IPS DF 6.9 (cell line): Measurements from ENCODE around the gene KIF21A.
"Not testable (repeated sequence)": the region's sequence is repeated elsewhere in the genome, so short reads cannot be mapped to it uniquely, and the experiment has no call there.

ENCODE experiments used
- DNase-seq: peaks from one replicate; pipeline ENCODE4 v3.0.0-alpha.2; 2013; ENCODE audit warnings: low read depth, low spot score
- H3K27ac ChIP-seq: one replicate; pipeline ENCODE4 v1.5.1; 2013; ENCODE audit warnings: low read length, control low read depth
- H3K27me3 ChIP-seq: 2 replicates; pipeline ENCODE4 v1.6.1; 2013; ENCODE audit warnings: mild to moderate bottlenecking, low read length; ENCODE audit not compliant: control insufficient read depth, insufficient read depth
- H3K36me3 ChIP-seq: 2 replicates; pipeline ENCODE4 v1.6.1; 2013; ENCODE audit warnings: low read length; ENCODE audit not compliant: control insufficient read depth, insufficient read depth
- H3K4me1 ChIP-seq: 2 replicates; pipeline ENCODE4 v1.6.1; 2013; ENCODE audit warnings: low read length; ENCODE audit not compliant: control insufficient read depth, insufficient read depth
- H3K4me3 ChIP-seq: 2 replicates; pipeline ENCODE4 v1.5.1; 2013; ENCODE audit warnings: mild to moderate bottlenecking, low read length
- H3K9me3 ChIP-seq: 2 replicates; pipeline ENCODE4 v1.6.1; 2013; ENCODE audit warnings: low read length, inconsistent platforms; ENCODE audit not compliant: control insufficient read depth, insufficient read depth
- WGBS: extraction: QIAGEN DNeasy Blood & Tissue Kit; methylation state at CpG from one replicate; pipeline ENCODE4 v1.1.7; 2013; ENCODE audit warnings: mixed read lengths, missing lambda C conversion rate; ENCODE audit not compliant: insufficient read length, insufficient coverage; 5-methylcytosine and 5-hydroxymethylcytosine counted together

Gene KIF21A

GRCh38 chr12:39443081-39443928, at the start of gene KIF21A:
Gene KIF21A, minus strand, starts transcription at chr12:39443120. Its CDS starts 150 bp downstream, at chr12:39442970.
- Histone ChIP-seq H3K9me3 (no peaks in the 10 kb centered on the region), H3K4me1 (no peaks in the 10 kb centered on the region), H3K36me3 (no peaks in the 10 kb centered on the region), H3K4me3 (peak within 1 kb of the TSS; percentile 82), H3K27me3 (no peaks in the 10 kb centered on the region), H3K27ac (no peak within 1 kb of the TSS)
- no CpG with 5 or more reads among the region's 72 CpGs for WGBS
- DNase-seq, result peak; percentile 54

GRCh38 chr12:39490500-39491282, 47.8 kb upstream of the KIF21A start:
- Histone ChIP-seq H3K9me3 (no peaks in the 10 kb centered on the region), H3K27ac (no peak overlapping the region), H3K36me3 (no peaks in the 10 kb centered on the region), H3K4me3 (no peak overlapping the region), H3K27me3 (no peaks in the 10 kb centered on the region), H3K4me1 (no peaks in the 10 kb centered on the region)
- WGBS, result no CpG with 5 or more reads among the region's 1 CpG
- no peak for DNase-seq

GRCh38 chr12:39483597-39483996, 40.7 kb upstream of the KIF21A start:
- H3K4me3 ChIP-seq, result no peak overlapping the region
- no peaks in the 10 kb centered on the region for H3K9me3 ChIP-seq
- WGBS, result no CpG with 5 or more reads among the region's 7 CpGs
- DNase-seq, result no peak
- H3K4me1 ChIP-seq, result no peaks in the 10 kb centered on the region
- H3K27me3 ChIP-seq, result no peaks in the 10 kb centered on the region
- no peak overlapping the region for H3K27ac ChIP-seq
- H3K36me3 ChIP-seq, result no peaks in the 10 kb centered on the region

GRCh38 chr12:39483042-39483441, 40.1 kb upstream of the KIF21A start:
- no peak overlapping the region for H3K27ac ChIP-seq
- no peaks in the 10 kb centered on the region for H3K4me1 ChIP-seq
- DNase-seq, result no peak
- no CpG with 5 or more reads among the region's 4 CpGs for WGBS
- no peak overlapping the region for H3K4me3 ChIP-seq
- H3K9me3 ChIP-seq, result no peaks in the 10 kb centered on the region
- no peaks in the 10 kb centered on the region for H3K36me3 ChIP-seq
- H3K27me3 ChIP-seq, result no peaks in the 10 kb centered on the region

GRCh38 chr12:39476894-39477293, 34.0 kb upstream of the KIF21A start:
- WGBS, result no CpG with 5 or more reads among the region's 5 CpGs
- Histone ChIP-seq H3K27ac (no peak overlapping the region), H3K36me3 (no peaks in the 10 kb centered on the region), H3K4me1 (no peaks in the 10 kb centered on the region), H3K9me3 (peaks cover 2% of the 10 kb centered on the region; the same call in 1 of the 2 replicates), H3K4me3 (no peak overlapping the region), H3K27me3 (no peaks in the 10 kb centered on the region)
- DNase-seq, result no peak

GRCh38 chr12:39476121-39476520, 33.2 kb upstream of the KIF21A start:
- no peak for DNase-seq
- H3K36me3 ChIP-seq, result no peaks in the 10 kb centered on the region
- no peaks in the 10 kb centered on the region for H3K27me3 ChIP-seq
- no peak overlapping the region for H3K27ac ChIP-seq
- H3K9me3 ChIP-seq, result peaks cover 2% of the 10 kb centered on the region; the same call in 1 of the 2 replicates
- WGBS, result no CpG with 5 or more reads among the region's 4 CpGs
- H3K4me1 ChIP-seq, result no peaks in the 10 kb centered on the region
- H3K4me3 ChIP-seq, result no peak overlapping the region

- H3K9me3 ChIP-seq, H3K27me3 ChIP-seq, H3K36me3 ChIP-seq, H3K4me3 ChIP-seq, H3K4me1 ChIP-seq, H3K27ac ChIP-seq, DNase-seq: not testable (repeated sequence)
- no CpG with 5 or more reads among the region's 11 CpGs for whole genome bisulfite sequencing
Observed at GRCh38 chr12:39475136-39475535, 32.2 kb upstream of the KIF21A start.

GRCh38 chr12:39467432-39467870, 24.5 kb upstream of the KIF21A start:
- Histone ChIP-seq H3K4me1 (no peaks in the 10 kb centered on the region), H3K9me3 (no peaks in the 10 kb centered on the region), H3K27me3 (no peaks in the 10 kb centered on the region), H3K36me3 (no peaks in the 10 kb centered on the region), H3K27ac (no peak overlapping the region), H3K4me3 (no peak overlapping the region)
- no peak for DNase-seq

GRCh38 chr12:39464976-39465695, 22.2 kb upstream of the KIF21A start:
- Histone ChIP-seq H3K27ac (no peak overlapping the region), H3K4me3 (no peak overlapping the region), H3K36me3 (no peaks in the 10 kb centered on the region), H3K9me3 (no peaks in the 10 kb centered on the region), H3K27me3 (no peaks in the 10 kb centered on the region), H3K4me1 (no peaks in the 10 kb centered on the region)
- DNase-seq, result no peak
- WGBS, result no CpG with 5 or more reads among the region's 5 CpGs

GRCh38 chr12:39461059-39461458, 18.1 kb upstream of the KIF21A start:
- H3K4me3 ChIP-seq, result no peak overlapping the region
- no peaks in the 10 kb centered on the region for H3K27me3 ChIP-seq
- no CpG with 5 or more reads among the region's 1 CpG for WGBS
- no peak overlapping the region for H3K27ac ChIP-seq
- H3K36me3 ChIP-seq, result no peaks in the 10 kb centered on the region
- DNase-seq, result no peak
- no peaks in the 10 kb centered on the region for H3K9me3 ChIP-seq
- no peaks in the 10 kb centered on the region for H3K4me1 ChIP-seq
